Panc1 (cell line): ENCODE measurements around the gene ADAT2. TPM values are rescaled to one million over a fixed set of nuclear protein-coding genes. Genes with fewer than 3 reads are reported as not detected.

Experiments used
- ATAC-seq: fragments of 200-7000 bp; cut with Tn5 transposase; 2 replicates; pipeline ENCODE4 v1.9.1; 2020; ENCODE audit warnings: mild to moderate bottlenecking, moderate library complexity
- BruUV-seq: library from RNA; stranded (reverse); fragments of 400-500 nt; replicated peaks from 2 replicates; lab custom pipeline; 2021; lab: Mats Ljungman, UMichigan
- CTCF ChIA-PET: fragments of 300-600 bp; sonication (Branson Sonifier 250); formaldehyde crosslinking; loops from one replicate; lab custom pipeline; 2022; ENCODE audit warnings: antibody characterized with exemption; lab: Charles Lee
- POLR2A ChIA-PET: fragments of 300-600 bp; sonication (Branson Sonifier 250); formaldehyde crosslinking; loops from one replicate; lab custom pipeline; 2022; ENCODE audit warnings: antibody characterized with exemption; lab: Charles Lee
- DNase-seq: peaks from one replicate; pipeline ENCODE4 v3.0.0-alpha.2; 2010; ENCODE audit warnings: low read depth, low spot score
- H3K27ac ChIP-seq: 2 replicates; pipeline ENCODE4 v1.5.1; 2011; ENCODE audit warnings: mild to moderate bottlenecking, low read length, inconsistent platforms
- H3K27me3 ChIP-seq: fragments of 200-500 bp; sonication (Bioruptor generic); 2 replicates; pipeline ENCODE4 v1.6.0; 2014; ENCODE audit warnings: low read length, inconsistent platforms; ENCODE audit not compliant: control insufficient read depth, insufficient read depth
- H3K36me3 ChIP-seq: fragments of 200-500 bp; sonication (Bioruptor generic); 2 replicates; pipeline ENCODE4 v1.5.1; 2014; ENCODE audit warnings: inconsistent platforms, mild to moderate bottlenecking, low read length, moderate library complexity; ENCODE audit not compliant: control insufficient read depth, insufficient read depth
- H3K4me1 ChIP-seq: 2 replicates; pipeline ENCODE4 v1.5.1; 2011; ENCODE audit warnings: inconsistent platforms, mild to moderate bottlenecking, low read length, moderate library complexity; ENCODE audit not compliant: control insufficient read depth, insufficient read depth
- H3K4me3 ChIP-seq, 2 experiments: 2 replicates each; pipeline ENCODE4 v1.5.1; 2011 to 2012; ENCODE audit warnings: low read depth in 2 of 2, low read length in 2 of 2, mild to moderate bottlenecking in 2 of 2, inconsistent platforms in 1 of 2, moderate library complexity in 1 of 2
- H3K9me3 ChIP-seq: fragments of 200-500 bp; sonication (Bioruptor generic); 2 replicates; pipeline ENCODE4 v1.5.1; 2014; ENCODE audit warnings: low read depth, mild to moderate bottlenecking, inconsistent platforms, low read length, moderate library complexity; ENCODE audit not compliant: control insufficient read depth, insufficient read depth
- POLR2AphosphoS5 ChIP-seq: IDR thresholded peaks from 2 replicates; pipeline ENCODE4 v1.6.1; 2012; ENCODE audit warnings: mild to moderate bottlenecking, low read depth, low read length, moderate library complexity
- SIN3A ChIP-seq: IDR thresholded peaks from 2 replicates; pipeline ENCODE4 v1.6.1; 2012; ENCODE audit warnings: low read depth, mild to moderate bottlenecking, low read length, moderate library complexity, borderline replicate concordance; ENCODE audit not compliant: insufficient read depth
- TCF7L2 ChIP-seq: IDR thresholded peaks from 2 replicates; pipeline ENCODE4 v1.6.1; 2011; ENCODE audit warnings: mild to moderate bottlenecking, low read depth, low read length, inconsistent platforms
- in situ Hi-C: cut with HindIII; loops from 2 replicates; pipeline ENCODE4 v1.10.0; 2016; ENCODE audit warnings: low sequenced_read_pairs, low pct_unique_long_range_greater_than_20kb
- intact Hi-C: fragments of 100-400 bp; cut with micrococcal nuclease; formaldehyde crosslinking; loops from one replicate; pipeline ENCODE4 v1.10.0; 2022; ENCODE audit not compliant: unreplicated experiment
- total RNA-seq: library from RNA; stranded (reverse); gene quantifications from one replicate; pipeline ENCODE4 v1.2.1, GENCODE V29; 2021; ENCODE audit not compliant: unreplicated experiment
- TF ChIP-seq, protein P1 (sequence below): fragments of 450-650 bp; IDR thresholded peaks from 2 replicates; pipeline ENCODE4 v1.5.1; 2017; ENCODE audit warnings: mild to moderate bottlenecking
- TF ChIP-seq, protein P2 (sequence below), 2 experiments: IDR thresholded peaks; 2 replicates each; pipeline ENCODE4 v1.6.1; 2011 to 2012; ENCODE audit warnings: low read depth in 2 of 2, control low read depth in 1 of 2, low read length in 1 of 2, mild to moderate bottlenecking in 1 of 2, moderate library complexity in 1 of 2; ENCODE audit not compliant: insufficient read depth in 1 of 2

ADAT2 gene
- total RNA-seq, 1 experiment from 2014 or later: 6.4 TPM

DNA sequence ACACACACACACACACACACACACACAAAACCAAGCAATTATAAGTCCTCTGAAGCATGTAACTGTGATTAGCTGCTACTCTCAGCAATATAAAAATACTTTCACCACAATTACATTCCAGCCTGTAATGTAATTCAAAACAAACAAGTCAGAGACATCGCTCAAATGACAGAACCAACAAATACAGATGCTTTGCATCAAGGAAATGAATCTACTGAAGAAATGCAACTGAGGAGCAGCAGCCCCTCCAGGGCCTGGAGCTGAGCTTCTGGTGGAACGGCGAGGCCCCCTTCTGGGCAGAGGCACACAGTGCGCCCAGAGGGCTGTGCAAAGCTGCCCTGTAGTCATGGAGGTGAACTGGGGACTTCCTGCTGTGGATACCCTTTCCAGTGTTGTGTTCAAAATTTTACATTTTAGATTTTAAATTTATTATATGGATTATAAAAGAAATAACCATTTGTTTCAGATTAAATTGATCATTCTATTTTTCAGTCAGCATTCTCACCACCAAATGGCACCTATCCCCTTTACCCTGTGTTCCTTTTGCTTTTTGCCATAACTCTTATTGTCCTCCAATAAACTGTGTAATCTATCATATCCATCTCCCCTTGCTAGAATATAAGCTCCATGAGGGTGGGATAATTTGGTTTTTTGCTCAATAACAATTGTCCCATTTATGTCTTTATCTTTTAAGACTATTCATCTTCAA is 23.2 kb downstream of the ADAT2 start:
- ChIA-PET CTCF (interaction anchor here (0.5 to 0.7 kb wide), 4 partner anchors 78 to 1074 kb away, joined by 3 to 9 read pairs (median 3); no protein-coding TSS in a partner anchor), POLR2A (no interaction called here)
- H3K9me3 ChIP-seq: no peaks in the 10 kb centered on the region
- peak; percentile 32 for DNase-seq
- in situ Hi-C loops: no loop called here
- H3K27ac ChIP-seq: no peak overlapping the region
- no peak for TF ChIP-seq POLR2AphosphoS5
- TF ChIP-seq, protein P1, sequence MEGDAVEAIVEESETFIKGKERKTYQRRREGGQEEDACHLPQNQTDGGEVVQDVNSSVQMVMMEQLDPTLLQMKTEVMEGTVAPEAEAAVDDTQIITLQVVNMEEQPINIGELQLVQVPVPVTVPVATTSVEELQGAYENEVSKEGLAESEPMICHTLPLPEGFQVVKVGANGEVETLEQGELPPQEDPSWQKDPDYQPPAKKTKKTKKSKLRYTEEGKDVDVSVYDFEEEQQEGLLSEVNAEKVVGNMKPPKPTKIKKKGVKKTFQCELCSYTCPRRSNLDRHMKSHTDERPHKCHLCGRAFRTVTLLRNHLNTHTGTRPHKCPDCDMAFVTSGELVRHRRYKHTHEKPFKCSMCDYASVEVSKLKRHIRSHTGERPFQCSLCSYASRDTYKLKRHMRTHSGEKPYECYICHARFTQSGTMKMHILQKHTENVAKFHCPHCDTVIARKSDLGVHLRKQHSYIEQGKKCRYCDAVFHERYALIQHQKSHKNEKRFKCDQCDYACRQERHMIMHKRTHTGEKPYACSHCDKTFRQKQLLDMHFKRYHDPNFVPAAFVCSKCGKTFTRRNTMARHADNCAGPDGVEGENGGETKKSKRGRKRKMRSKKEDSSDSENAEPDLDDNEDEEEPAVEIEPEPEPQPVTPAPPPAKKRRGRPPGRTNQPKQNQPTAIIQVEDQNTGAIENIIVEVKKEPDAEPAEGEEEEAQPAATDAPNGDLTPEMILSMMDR: peak; percentile 92
- no peaks in the 10 kb centered on the region for H3K27me3 ChIP-seq
- no peak overlapping the region for H3K4me3 ChIP-seq
- H3K36me3 ChIP-seq: no peaks in the 10 kb centered on the region
- BruUV-seq: no TSS peak
- intact Hi-C loops: loop anchor here (2.0 to 10.0 kb wide), 3 partner anchors 362 to 952 kb away; partner anchors contain the start of gene AIG1
- H3K4me1 ChIP-seq: no peaks in the 10 kb centered on the region
- peak; percentile 100 for ATAC-seq

DNA sequence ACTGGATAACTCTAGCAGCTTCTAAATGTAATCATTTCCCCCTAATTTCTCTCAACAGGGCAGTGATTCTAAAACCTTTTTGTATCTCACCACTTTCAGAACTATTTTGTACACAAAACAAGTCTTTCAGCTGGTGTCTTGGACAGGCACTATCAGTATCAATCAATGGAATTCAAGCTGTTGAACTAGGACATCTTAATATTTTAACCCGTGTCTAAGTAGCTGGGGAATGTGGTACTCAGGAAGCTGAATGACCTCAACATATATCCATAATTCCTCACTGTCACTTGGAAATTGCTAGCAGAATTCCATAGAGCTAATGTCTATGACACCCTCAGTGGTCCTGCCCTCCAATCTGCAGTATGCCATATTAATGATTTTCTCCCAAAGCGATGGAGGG is 24.5 kb downstream of the ADAT2 start:
- no peak overlapping the region for H3K4me3 ChIP-seq
- in situ Hi-C loops: no loop called here
- ChIA-PET POLR2A (no interaction called here), CTCF (no interaction called here)
- DNase-seq: no peak
- H3K27ac ChIP-seq: no peak overlapping the region
- H3K9me3 ChIP-seq: no peaks in the 10 kb centered on the region
- H3K27me3 ChIP-seq: no peaks in the 10 kb centered on the region
- H3K4me1 ChIP-seq: no peaks in the 10 kb centered on the region
- intact Hi-C loops: loop anchor here (2.0 to 10.0 kb wide), 3 partner anchors 361 to 951 kb away; partner anchors contain the start of gene AIG1
- ATAC-seq: no peak
- H3K36me3 ChIP-seq: no peaks in the 10 kb centered on the region
- TF ChIP-seq SIN3A: no peak
- TF ChIP-seq, protein P1: no peak
- TF ChIP-seq, protein P2, sequence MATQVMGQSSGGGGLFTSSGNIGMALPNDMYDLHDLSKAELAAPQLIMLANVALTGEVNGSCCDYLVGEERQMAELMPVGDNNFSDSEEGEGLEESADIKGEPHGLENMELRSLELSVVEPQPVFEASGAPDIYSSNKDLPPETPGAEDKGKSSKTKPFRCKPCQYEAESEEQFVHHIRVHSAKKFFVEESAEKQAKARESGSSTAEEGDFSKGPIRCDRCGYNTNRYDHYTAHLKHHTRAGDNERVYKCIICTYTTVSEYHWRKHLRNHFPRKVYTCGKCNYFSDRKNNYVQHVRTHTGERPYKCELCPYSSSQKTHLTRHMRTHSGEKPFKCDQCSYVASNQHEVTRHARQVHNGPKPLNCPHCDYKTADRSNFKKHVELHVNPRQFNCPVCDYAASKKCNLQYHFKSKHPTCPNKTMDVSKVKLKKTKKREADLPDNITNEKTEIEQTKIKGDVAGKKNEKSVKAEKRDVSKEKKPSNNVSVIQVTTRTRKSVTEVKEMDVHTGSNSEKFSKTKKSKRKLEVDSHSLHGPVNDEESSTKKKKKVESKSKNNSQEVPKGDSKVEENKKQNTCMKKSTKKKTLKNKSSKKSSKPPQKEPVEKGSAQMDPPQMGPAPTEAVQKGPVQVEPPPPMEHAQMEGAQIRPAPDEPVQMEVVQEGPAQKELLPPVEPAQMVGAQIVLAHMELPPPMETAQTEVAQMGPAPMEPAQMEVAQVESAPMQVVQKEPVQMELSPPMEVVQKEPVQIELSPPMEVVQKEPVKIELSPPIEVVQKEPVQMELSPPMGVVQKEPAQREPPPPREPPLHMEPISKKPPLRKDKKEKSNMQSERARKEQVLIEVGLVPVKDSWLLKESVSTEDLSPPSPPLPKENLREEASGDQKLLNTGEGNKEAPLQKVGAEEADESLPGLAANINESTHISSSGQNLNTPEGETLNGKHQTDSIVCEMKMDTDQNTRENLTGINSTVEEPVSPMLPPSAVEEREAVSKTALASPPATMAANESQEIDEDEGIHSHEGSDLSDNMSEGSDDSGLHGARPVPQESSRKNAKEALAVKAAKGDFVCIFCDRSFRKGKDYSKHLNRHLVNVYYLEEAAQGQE (IDR thresholded peaks at IDR 0.05; ENCODE audit: insufficient read depth in 1 of 2, low read depth in 2 of 2, low read length in 1 of 2): no peak
- no peak for TF ChIP-seq TCF7L2
- TF ChIP-seq POLR2AphosphoS5: no peak
- no TSS peak for BruUV-seq
